Retina (tissue), 1 donor: ENCODE measurements around the gene MFRP.

ENCODE experiments used
- DNase-seq: peaks from one replicate; pipeline ENCODE4 v3.0.0-alpha.2; 2016

The MFRP gene

DNA sequence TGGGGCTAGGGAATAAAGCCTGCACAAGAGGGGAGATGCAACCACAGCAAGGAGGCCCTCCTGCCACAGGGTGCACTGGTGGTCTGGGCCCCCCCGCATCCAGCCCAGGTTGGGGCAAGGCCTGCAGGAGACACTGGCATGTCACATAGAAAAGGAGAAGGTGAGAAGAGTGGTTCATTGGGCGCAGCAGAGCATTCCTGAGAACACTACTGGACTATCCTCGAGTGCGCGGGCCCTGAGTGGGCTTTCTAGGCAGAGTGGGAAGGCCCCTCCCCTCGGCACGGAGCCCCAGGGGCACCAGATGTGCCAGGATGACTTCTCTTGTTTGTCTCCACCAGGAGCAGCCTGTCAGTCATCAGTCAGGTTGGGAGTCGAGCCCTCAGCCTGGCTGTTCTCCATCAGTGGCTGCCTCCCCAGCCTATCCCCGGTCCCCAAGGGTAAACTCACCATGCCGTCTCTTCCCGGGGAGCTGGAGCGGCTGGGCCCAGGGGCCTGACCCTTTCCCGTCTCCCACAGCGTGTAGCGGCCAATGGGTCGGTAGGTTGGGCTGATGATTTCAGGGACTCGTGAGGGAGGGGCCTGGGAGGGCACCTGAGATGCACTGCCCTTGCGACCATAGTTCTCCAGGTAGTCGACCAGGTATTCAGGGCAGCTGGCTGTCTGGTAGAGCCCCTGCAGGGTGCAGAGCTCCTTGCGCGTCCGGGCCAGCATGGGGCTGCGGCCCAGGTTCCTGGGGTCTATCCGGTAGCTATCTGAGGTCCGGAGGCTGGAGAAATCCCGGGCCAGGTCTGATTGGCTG lies 26.0 kb upstream of the MFRP start:
- no peak for DNase-seq

DNA sequence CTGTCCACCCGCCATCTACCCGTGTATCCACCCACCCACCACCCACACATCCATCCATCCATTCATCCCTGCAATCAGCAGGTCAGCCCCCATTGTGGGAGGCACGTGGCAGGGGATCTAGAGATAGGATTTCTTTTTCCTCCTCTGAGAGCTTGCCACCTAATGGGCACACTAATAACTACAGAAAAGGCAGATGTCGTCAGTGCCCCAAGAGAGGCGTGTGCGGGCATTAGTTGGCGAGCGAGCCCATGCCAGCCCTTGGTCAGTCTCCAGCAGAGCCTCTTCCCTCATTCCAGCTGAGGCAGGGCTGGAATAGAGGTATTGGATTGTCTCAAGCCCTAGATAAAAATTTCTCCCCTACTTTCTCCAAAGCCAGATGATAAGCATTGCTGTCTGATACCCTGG lies 25.3 kb upstream of the MFRP start:
- peak; percentile 56 for DNase-seq

DNA sequence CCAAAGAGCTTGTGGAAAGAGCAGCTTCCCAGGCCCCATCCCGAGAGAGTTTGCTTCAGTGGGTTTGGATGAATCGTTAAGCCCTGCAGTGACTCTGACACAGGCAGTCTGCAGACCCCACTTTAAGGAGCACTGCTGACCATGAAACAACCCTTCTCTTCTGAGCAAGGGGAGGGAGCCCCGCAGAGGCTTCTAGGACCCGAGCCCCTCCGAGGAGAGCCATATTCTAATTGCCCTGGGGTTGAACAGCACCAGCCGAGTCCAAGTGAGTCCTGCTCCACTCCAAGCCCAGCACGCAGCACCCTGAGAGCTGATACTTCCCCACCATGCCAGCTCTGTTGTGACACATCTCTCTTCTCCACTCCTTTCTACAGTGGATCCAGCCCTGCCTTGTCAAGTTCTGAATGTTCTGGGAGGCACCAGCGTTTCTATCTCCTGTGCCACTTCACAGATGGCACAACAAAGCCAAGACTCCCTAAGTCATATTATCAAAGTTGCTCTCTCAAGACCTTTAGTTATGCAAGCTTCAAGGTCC lies 24.6 kb upstream of the MFRP start:
- no peak for DNase-seq

DNA sequence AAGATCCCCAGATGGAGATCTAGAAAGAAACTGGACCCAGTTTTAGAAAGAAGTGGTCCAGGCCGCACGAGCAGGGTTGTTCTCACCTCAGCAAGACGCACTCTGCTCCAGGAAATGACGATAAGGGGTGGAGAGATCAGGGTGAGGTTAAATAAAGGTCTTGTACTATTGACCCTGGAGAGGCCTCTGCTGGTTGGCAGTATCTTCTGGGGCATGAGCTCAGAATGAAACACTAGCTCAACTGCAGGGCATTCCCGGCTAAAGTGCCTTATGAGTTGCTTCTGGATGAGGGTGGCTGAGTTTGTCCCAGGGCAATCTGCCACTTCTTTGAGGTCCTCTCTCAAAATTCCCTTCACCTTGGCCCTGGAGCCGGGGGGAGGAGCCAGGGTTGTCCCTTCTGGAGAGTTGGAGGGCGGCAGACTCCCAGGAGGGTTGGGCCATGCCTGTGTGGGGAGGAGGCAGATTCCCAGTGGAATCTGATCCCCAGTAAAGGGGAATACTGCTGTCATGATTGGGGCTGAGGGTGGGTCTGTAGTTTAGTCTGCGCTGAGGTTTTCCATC lies 24.1 kb upstream of the MFRP start:
- DNase-seq = no peak

DNA sequence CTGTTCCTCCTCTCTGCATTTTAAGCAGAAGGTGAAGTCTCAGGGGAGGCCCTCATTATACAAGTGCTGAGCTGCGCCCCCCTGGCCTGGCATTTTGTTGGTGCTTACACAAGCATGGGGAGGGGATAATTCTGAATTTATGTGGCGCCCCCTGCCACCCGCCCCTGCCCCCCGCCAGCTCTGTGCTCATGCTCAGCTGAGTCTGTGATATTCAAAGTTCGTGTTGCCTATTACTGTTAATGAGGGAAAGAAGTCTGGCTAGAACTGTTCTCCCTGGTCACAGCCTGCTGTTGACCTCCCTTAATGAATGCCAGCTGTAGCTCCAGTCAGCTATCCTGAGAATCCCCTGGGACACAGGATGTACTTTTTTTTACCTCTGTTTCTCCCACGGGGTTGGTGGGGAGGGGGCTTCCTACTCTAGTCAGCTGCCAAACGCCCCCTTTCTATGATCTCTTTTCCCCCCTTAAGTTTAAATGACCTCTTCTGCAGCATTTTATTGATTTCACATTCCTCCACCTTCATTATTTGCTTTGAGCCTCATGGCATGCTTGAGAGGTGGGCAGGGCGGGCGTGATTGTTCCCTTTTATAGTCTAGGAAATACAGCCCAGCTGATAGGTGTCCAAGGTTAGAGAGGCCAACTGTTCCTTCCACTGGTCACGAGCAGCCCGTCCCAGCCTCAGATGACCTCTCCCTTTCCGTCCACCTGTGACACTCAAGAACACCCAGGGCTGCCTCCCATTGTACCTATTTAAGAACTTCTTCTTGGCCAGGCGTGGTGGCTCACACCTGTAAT lies 22.8 kb upstream of the MFRP start:
- DNase-seq = no peak

DNA sequence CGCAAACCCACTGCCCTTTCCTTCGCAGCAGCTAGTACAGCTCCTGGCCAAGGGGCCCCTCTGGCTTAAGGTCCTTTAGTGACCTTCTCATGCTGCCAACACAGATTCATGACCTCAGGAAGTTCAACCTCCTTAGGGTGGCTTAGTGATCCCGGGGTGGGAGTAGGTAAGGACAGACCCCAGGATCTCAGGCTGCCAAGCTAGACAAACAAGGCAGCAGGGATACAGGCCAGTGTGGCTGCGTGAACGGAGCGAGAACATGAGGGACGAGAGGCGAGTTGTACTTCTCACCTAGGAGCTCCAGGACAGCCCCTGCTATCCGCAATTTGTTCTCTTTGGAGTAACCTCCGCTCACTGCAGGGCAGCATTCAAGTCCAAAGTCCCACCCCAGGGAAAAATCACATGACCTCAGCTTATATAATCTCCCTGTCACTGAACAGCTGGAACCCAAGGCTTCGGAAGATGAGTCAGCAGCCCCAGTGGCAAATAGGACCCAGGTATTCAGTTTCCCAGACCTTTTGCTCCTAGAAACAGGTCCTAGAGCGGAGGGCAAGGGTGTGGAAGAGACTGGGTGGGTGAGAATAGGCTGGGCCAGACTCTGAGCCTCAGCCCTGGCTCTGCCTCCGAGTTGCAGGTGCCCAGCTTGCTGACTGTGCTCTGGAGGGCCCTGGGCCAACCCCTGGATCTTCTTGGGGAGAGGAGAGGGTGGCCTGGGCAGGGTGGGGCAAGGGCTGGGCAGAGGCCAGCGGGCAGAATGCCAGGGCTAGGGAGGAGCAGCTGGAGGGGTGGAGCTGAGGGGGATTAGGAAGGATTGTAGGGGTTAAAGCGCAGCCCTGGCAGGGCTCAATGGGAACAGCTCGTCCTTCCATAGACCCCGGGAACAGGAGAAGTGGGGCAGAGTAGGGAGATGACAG lies 21.9 kb upstream of the MFRP start:
- DNase-seq = peak; percentile 58

DNA sequence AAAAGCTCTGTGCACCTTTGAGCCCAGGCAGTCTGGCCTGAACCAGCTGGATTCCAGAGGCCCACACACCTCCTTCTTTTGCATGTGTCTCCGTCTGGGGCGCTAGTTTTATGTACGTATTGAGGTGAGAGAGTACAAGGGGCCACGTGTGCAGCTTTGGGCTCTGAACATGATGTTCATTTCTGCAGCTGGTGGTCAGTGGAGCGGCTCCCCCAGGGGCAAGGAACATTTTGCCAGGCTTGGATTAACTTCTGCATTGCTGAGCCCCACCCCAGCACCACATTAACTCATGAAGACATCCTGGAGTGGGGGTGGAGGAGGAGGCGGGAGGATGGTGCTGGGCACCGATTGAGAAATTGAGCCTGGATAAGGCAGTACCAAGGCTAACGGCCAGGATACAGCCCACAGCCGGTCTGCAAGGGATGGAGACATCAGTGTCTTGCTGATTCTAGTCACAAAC lies 21.2 kb upstream of the MFRP start:
- DNase-seq = no peak

DNA sequence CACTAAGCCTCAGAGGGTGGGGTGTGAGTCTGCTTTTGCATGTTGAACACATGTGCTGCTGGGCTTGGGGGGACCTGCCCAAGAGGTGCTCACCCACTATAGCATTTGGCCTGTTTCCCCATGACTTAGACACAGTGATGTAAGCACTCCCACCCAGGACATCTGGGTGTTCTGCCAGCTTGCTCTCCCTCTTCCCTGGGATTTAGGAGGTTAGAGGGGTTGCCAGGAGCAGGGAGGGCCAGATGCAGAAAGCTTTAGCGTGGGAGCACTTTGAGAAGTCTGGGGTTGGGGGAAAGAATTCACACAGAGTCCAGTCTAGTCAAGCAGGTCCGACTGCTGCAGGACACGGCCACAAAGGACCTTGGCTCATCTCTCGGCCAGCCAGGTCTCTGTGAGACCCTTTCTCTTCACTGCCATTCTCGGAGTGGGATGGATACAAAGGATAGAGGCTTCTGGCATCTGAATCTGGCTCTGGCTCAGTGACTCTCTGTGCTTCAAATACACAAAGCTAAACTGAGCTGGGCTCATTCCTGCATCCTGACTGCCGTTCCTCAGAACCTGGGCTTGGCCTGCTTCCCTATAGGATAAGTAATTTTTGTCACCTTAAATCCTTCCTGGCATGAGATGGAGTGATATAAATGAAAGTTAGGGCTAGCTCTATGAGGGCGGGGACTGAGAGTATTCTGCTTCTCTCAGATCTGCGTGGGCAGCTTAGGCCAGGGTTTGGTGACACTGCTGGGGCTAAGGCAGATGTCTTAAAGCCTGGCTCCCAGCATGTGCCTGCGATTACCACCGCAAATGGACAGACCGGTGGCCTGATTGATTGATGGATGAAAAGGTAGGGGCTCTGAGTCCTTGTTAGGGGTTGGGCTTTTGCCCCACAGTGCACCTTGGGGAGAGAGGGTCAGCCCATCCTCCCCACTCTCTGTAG lies 20.4 kb upstream of the MFRP start:
- no peak for DNase-seq

DNA sequence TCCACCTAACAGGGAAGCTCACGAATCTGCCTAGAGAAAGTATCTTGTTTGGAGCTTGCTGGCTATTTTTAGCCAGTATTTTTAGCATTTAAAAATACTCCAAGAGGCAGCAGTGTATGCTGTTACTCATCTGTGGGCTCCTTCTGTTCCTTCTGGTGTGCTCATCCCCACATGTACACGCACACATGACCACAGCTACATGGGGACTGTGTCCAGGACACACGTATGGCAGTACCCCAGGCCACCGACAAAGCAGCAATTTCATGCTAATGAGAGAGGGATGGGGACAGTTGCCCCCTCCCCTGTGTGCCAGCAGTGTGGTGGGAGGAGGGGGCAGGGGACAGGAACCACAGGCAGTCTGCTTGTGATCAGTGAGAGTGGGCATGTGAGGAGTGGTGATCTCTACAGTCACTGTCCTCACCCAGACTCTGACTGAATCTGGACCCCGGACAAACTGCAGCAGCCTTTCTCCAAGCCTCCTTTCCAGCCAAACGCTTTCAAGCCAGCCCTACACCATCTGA lies 18.6 kb upstream of the MFRP start:
- no peak for DNase-seq

DNA sequence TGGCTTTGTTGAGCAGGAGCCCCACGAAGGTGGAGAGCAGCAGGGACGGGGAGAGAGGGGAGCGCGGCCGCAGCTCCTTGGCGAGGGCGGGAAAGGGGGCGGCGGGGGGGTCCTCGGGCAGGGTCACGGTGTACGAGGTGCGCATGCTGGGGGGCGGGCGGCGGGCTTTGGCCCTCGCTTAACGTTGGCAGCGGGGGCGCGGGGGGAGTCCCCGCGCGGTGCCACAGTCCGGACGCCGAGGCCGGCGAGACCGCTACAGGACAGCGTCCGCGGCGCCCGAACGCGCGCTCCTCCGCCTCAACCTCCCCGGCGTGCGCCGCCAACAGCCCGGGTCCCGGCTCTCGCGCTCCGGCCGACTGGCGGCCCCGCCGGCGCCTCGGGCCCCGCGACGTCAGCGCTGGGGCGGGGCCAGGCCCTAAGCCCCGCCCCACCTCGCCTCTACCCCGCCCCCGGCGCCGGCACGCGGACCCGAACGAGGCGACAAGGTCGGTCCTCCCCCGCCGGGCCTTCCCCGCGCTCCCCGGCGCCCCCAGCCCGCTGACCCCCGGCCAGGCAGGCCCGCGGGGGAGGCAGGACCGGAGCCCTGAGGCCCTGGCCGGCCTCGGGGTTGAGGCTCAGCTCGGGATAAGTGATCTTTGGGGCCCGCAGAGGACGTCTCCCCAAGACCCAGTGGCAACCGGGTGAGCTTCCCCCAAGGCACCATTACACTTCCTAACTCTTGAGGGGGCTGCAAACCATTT lies 17.5 kb upstream of the MFRP start:
- no peak for DNase-seq

DNA sequence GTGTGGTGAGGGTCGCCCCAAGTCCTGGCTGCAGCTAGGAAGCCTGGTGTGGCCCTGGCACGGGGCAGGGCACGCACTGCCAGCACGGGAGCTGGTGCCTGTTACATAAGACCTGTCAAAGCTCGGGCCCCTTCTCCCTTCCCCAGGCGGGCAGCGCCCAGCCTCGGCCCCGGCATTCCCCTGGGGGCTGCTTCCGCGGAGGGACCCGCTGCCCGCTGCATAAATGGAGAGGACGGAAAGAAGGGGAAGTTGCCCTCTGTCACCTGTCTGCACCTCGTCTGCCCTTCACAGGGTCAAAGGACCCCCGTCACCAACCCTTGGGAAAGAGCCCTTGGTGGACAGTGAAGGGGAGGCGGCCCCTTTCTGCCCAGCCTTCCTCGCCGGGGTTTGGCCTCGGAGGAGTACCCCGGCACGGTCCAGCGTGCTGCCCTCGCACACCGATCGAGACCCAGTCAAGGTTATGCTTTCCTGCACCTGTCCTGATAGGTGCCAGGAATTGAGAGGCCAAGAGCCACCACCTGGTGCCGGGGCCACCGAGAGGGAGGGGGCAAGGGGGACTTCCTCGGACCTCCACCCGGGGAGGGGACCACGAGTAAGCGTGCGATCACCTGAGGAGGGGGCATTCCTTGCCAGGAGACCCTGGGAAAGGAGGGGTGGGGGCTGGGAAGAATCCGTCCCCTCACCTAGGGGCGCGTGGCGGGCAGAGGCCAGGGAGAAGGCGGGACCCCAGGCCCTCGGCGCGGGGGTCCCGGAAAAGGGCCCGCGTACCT lies 16.8 kb upstream of the MFRP start:
- DNase-seq = peak; percentile 37

DNA sequence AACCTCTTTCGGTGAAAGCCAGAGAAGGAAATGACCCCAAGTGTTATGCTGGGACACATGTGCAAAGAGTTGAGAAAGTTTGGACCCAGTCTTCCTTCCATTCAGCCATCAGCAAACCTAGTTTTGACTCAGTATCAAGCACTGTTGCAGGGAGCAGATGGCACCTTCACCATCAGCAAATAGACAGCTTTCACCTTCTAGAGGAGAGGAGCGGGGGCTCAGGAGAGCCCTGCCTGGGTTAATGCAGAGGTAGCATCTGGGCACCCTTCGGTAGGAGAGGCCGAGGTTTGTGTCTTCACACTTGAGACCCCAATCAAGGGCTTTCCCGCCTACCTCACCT lies 16.2 kb upstream of the MFRP start:
- no peak for DNase-seq

DNA sequence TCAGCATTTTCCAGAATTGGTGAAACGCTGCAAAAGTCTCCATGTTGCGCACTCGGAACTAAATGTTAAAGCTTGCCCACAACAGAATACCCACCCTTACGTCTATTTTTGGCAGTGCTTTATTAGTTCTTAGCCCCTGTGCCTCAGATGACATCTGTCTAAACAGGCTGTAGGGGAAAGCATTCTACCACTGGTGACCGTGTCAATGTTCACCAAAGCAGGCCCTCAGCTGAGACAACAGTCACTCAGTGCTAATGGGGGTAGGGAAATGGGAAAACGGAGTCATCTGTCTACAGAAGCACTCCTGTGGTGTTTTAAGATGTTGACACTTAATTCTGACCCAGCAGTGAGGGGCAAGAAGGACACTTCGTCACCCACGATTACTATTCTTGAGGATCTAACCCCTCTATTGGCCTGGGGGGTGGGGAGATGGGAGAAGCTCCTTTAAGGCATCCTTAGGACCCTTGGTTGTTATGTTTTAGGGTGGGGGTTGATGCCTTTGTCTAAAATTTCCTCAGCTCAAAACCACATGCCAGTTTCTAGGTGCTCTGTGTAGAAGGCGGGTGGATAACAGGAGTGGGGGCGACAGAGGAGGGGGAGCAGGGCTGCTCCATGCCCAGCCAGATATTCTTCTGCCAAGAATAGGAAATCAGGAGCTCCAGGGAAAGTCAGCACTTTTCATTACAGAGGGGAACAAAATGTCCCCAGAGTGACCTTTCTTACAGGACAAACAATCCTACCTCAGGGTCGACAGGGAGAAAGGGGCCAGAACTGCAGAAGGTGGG lies 15.6 kb upstream of the MFRP start:
- no peak for DNase-seq

DNA sequence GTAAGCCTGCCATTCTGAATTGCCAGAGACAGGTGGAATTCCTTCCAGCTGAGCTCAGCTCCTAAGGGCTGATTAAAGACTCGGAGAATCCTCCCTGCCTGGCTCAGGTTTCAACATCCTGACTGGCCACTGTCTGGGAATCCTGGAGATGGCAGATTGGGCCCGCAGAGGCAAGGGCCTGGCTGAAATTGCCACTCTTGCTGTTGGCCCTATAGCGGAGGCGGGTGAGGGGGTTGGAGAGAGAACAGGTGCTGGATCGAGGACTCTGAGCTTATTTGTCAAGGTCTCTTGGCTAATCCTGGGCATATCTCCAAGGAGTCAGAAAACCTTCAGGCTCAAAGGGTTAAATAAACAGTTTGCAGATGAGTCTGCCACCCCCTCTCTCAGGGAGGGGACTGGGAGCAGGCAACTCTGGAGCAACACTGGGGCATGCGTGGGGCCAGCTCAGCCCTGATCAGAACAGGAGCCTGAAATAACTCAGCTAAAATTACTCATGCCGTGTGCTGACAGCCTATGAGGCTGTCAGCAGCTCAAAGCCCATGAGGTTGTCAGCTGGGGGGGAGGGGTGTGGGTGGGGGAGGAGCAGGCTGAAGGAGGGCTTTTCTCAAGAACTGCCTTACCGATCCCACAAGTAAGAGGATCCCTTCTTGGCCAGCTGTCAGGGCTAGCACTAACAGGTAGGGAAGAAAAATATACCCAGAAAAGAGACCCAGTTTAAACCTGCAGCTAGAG lies 14.7 kb upstream of the MFRP start:
- peak; percentile 49 for DNase-seq

DNA sequence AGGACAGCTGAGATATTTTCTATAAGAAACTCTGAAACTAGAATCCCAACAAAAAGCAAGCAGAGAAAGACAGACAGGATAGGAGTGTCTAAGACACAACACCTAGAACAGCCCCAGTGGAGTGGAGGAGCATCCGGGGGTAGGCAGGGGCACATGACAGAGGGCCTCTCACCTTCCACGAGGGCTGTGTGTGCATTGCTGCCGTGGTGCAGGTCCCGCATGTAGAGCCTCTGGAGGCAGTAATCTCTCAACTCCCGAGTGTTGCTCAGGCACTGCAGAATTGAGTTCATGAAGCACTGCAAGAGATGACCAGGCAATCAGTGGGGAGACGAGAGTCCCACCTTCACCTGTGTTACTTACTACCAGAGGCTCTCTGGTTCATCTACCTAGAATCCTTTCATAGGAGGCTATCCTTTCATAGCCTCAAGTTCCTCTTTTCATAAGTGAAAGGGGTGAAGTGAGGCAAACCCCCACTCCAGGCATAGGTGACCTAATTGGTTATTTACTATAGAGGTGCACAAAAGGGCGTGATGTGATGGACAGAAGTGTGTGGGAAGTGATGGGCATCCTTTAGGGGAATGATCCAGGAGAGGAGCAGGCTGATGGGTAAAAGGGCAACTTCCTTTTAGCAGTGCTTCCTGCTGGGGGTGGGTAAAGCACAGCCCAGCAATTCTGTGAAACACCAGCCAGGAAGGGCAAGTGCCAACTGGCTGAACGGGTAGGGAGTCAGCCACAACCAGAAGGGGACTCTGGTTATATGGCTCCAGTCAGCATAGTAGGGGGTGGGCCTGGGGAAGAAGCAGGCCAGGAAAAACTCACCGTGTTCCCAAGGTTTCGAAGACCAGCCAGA lies 13.1 kb upstream of the MFRP start:
- DNase-seq = no peak

DNA sequence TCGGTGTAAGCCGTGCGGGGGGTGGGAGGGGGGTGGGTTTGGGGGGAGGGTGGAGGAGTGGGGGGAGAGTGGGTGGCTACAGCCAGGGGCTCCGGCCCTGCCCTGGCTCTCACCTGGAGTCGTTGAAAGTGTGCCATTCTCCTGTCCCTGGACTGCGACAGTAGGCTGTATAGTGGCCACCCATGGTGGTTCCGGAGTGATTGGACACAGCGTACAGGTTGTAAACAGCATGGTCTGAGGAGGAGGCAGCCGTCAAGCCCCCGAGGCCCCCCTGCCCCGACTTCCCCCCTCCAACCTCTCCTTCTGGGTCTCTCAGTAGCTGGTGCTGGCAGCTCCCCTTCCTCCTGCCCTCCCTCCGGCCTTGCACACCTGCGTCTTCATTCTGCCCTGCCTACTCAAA lies 10.6 kb upstream of the MFRP start:
- no peak for DNase-seq
